Measurements from ENCODE around the gene DRG2.

Gene DRG2

DNA sequence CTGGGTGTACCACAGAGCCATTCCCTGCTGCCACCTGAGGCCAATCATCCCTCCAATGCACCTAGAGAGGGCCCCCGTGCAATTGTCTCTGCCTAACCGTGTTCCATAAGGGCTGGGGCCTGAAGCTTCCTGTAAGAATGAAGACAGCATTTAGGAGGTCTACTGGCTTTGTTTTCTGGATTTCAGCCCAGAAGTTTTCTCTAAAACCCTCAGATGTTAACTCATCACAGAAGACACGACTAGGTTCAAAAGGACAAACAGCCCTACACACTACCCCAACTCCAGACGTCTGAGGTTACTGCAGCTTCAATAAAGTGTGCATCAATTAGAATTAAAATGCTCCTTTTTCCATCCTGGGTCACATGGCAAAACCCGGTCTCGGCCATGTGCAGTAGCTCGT lies 10.8 kb upstream of the DRG2 start:
- DNase-seq, result no peak

DNA sequence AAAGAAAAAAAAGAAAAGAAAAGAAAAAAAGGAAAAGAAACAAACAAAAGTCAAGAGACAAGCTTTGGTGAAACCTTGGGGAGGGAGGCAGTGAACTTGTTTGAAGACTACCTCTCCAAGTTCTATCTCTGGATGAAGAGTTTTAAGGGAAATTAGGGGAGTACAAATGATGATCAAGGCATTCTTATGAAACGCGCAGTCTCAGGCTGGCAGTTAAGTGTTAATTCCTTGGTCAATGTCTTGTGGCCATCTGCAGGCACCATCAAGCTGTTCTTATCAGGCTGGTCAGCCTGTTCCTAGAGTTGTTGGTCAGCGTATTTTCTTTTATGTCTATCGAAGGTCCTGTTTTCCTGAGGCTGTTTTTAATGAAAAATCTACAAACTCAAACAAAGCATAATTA lies 8.2 kb upstream of the DRG2 start:
- DNase-seq, result no peak

DNA sequence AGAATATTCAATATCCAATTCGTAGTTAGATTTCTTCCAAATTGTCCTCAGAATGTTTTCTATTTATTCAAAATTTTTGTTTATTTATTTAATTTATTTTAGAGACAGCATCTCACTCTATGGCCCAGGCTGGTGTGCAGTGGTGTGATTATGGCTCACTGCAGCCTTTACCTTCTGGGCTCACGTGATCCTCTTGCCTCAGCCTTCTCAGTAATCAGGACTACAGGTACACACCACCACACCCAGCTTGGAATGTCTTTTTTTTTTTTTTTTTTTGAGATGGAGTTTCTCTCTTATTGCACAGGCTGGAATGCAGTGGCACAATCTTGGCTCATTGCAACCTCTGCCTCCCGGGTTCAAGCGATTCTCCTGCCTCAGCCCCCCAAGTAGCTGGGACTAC lies 3.5 kb upstream of the DRG2 start:
- no peak for DNase-seq

DNA sequence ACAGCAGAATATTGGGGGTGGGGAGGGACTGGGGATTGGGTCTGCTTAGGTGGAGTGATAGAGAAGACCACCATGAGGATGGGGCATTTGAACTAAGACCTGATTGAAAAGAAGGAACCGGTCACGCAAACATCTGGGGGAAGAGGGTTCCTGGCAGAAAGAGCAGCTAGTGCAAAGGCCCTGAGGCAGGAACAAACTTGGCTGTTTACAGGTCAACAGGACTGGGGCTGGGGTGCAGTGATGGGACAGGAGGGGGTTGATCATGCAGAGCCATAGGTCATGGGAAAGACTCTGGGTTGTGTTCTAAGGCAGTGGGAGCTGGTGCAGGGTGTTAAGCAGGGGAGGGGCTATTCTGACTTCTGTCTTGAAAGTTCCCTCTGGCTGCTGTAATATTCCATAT lies 1.9 kb downstream of the DRG2 start:
- no peak for DNase-seq

DNA sequence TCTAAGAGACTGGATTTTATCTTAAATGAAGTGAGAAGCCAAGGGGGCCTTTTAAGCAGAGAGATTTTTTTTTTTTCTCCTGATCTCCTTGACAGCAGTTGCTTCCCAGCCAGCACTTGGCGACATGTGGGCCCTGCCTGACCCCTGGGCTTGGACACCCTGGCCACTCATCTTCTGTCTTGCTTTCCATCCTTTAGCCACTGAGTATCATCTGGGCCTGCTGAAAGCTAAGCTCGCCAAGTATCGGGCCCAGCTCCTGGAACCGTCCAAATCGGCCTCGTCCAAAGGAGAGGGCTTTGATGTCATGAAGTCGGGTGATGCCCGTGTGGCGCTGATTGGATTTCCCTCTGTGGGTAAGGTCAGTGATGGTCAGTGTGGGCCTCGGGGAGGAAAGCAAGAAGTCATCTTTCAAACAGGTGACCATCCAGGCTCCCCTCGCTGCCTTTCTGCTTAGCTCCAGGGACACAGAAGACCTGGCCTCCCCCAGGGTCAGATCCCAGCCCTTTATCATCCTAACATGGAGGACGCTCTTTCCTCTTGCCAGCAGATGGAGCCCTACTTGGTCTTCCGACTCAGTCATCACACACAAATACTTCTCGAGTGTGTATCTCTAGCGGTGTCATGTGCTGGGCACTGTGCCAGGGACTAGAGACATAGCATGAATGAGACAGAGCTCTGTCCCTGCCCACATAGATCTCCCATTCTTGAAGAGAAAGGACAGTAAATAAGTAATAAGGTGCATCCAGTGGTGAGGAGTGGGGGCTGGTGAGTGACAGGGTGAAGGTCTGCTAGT lies 6.1 kb downstream of the DRG2 start:
- no peak for DNase-seq

DNA sequence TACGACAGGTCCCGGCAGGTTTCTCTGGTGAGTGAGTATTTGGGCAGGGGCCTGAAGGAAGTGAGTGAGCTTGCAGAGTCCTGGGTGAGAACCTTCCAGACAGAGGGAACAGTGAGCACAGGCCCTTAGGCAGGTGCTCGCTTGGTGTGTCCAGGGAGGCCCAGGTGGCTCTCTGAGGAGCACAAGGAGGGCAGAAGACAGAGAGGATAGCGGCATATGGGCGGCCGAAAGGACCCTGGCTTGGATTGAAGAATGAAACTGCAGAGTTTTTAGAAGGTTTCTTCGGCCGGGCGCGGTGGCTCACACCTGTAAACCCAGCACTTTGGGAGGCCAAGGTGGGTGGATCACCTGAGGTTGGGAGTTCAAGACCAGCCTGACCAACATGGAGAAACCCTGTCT lies 6.7 kb downstream of the DRG2 start:
- DNase-seq, result no peak

DNA sequence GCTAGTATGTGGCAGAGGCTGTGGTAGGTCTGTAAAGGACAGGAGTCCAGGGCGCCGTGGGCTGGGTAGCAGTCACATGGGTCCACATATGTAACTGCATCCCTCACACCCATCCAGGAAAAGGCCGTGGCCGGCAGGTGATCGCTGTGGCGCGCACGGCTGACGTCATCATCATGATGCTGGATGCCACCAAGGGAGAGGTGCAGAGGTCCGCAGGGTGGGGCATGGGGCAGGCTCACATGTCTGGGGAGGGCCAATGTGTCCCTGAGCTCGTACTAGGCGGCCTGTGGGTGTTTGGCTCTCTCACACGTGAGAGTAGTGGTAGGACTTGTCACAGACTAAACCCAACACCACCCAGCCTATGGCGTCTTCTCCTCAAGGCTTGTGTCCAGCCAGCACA lies 11.8 kb downstream of the DRG2 start:
- DNase-seq, result no peak

DNA sequence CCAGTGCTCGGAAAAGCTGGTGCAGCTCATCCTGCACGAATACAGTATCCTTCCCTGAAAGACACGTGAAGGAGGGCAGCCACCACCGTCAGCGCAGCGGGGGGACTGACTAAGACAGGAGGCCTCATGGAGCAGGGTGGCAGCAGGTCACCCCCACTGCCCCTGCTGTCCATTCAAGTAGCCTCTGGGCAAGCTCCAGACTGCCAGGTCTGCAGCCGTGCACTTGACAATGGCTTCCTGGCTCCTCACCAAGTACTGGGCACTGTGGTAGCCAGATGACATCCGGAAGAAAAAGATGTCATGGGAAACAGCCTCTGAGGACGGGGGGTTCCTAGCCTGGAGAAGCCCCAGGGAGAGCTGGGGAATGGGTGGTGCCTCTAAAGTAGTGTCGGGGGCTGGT lies 12.9 kb downstream of the DRG2 start:
- DNase-seq, result no peak

DNA sequence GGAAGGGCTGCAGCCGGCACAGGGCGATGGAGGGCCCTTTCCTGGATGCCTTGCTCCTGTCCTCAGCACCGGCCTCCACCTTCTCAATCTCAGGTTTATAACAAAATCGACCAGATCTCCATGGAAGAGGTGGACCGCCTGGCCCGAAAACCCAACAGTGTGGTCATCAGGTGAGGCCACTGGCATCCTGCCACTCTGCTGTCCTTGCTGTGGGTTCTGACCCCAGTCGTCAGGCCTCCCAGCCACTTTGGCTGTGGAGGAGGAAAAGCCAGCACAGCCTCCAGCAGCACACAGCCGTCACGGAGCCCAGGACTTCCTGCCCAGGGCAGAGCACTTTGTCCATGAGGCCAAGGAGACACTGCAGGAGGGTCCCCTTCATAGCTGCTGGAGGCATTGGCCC lies 14.1 kb downstream of the DRG2 start:
- DNase-seq, result no peak

DNA sequence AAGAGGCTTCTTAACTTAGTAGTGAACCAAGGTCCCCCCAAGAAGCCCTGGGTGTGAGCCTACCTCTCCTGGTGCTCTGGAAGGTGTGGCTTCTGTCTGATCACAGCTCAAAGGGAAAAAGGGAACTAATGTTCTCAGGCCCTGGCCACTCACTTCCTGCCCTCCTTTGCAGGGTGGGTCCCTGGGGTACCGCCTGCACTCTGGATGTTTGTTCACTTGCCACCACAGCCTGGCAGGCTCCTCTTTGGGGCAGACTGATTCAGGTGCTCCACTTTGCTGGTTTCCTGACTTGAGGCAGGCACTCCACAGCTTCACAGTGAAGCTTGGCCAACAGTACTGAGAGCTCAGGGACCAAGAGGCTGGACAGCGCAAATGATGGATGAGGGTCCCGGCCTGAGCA lies 14.9 kb downstream of the DRG2 start:
- DNase-seq, result no peak

DNA sequence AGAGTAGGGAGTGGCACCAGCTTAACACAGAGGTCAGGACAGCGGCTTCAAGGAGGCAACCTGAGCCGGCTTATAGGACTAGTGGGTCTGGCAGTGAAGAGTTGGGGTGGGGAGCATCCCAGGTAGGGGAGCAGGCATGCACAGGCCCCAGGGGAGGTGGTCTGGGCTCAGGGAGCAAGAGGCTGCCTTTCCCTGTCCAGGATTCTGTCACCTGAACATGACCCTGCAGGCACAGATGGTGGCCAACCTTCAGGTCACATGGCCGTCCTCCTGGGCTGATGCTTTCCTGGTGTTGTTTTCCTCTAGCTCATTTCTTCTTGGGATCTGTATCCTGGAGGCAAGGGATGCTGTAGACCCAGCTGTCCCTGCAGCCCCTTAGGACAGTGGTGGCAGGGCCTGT lies 17.3 kb downstream of the DRG2 start:
- DNase-seq, result no peak

DNA sequence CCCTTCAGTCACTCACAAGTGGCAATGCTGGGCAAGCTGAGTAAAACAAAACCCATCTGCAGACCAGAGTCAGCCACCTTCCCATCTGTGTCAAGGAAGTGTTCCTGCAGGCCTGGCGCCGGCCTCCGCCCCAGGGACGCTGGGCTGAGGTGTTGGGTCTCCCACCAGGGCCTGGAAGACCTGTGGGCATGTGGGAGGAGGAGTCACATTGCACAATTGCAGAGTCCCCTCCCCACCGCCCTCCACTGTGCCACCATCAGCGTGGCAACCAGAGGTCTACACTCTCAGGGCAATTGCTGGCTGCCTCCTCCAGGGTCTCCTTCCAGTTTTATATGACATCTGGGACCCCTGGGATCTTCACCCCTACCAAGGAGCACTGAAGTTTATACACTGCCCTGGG lies 17.8 kb downstream of the DRG2 start:
- no peak for DNase-seq

DNA sequence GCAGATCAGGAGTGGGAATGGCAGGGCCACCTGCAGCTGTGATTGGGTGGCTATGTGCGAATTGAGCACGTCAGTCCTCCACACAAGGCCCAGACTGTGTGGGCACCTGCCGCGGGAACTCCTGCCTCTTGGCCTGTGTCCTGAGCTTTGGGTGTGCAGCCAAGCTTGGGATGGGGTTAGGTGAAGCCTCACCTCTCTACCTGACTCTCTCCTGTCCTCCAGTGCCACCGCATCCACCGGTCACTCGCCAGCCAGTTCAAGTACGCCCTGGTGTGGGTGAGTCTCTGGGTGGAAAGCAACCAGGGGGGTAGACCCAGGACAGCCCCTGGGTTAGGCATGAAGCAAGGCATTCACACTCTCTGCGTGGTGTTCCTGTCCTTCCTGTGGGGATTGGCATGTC lies 18.5 kb downstream of the DRG2 start:
- no peak for DNase-seq

DNA sequence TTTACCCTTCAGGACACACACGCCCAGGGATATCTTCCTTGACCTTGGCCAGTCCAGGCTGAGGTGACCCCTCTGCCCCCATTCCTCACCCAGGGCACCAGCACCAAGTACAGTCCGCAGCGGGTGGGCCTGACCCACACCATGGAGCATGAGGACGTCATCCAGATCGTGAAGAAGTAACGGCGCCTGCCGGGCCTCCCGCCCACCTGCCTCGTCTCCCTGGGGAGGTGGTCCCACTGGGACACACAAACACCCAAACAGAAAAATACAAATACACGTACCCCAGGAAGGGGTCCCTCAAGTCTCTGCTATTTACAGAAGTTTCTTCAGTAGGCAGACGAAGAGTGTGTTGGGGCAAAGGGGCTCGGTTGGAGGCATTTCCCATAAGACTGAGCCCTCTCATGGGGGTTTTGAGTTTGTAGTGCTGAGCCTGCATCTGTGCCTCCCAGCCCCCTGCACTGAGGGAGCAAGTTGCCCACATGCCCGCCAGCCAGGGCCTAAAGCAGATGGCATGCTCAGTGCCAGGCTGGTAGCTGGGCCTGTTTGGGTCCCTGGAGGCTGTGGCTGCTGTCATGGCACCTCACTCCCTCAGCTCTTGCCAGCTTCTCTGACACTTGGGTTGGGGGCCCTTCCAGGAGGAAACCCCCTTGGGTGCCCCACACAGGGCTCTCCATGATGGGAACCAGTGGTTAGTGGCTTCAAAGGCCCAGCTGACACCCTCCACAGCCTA lies 19.5 kb downstream of the DRG2 start:
- no peak for DNase-seq

DNA sequence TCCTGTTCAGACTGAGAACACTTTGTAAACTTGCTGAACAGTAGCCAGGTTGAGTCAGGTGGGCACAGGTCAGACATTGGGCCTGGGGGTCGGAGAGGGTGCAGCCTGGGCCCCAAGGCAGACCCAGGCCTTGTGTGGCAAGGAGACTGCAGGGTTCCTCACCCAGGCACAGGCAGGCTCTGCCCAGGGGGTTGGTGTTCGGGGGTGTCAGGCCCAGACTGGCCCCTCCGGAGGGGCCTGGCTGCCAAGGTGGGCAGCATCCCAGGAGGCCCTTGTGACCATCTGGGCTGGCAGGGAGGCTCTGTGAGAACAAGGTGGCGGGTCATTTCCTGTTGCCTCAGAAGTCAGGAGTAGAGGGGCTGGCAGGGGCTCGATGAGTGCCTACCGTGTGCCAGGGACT lies 20.2 kb downstream of the DRG2 start:
- DNase-seq, result no peak

DNA sequence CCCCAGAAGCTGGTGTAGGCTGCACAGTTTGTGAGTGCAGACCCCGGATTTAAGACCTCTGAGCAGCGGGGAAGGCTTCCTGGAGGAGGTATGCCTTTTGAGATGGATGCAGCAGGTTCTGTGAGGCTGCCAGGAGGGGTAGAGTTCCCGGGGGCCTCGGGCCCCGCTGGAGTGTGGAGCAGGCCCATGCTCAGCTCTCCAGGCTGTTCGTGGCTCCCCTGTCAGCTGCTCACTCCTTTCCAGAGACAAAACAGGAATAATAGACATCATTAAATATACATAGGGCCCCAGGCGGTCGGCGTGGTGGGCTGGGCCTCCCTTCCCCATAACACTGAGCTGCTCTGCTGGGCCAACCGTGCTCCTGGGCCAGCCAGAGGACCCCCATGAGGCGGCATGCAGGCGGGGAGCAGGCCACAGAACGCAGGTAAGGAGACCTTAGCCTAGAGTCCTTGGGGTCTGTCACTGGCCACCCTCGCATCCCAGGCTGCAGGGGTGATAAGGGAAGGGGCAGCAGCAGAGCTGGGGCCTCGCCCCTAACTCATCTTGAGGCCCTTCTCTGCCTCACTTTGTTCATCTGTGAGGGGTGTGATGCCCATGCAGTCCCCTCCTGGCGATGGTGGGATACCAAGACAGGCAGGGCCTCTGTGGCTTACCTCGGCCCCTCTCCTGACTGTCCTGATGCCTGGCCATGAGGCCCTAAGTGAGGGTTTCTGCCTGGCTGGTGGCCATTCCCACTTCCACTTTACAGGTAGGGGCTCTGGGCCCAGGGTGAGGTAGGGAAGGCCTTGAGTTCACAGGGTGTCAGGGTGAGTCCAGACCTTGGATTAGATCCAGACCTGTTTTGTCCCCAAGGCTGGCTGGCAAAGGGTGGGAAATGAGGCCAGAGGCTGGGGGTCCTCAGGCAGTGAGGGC lies 20.9 kb downstream of the DRG2 start, which contains the start of gene MYO15A:
Gene MYO15A (plus strand): TSS at position 356 of the 912 bp plus-strand sequence. CDS start 10,045 bp downstream, outside the sequence.
- no peak for DNase-seq

DNA sequence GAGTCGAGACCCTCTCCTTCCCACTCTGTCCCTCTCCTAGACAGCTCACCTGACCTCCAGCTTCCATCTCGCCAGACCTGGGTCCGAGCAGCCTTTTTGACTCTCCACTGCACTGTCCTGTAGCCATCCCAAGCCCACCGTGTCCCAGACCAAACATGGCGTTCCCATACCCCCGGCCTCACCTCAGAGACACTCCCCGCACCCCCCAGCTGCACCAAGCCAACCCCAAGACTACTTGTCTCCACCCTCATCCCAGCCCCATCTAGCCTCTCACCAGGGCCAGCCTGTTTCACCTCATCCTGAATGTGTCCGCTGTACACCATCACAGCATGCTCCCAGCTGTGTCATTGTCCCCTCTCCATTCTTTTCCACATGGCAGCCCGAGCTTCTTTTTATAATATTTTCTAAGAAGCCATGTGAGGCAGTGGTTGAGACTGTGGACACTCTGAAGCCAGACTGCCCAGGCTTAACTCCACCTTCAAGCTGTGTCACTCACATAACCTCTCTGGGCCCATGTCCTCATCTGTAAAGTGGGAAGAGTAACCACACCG lies 22.3 kb downstream of the DRG2 start:
- no peak for DNase-seq

DNA sequence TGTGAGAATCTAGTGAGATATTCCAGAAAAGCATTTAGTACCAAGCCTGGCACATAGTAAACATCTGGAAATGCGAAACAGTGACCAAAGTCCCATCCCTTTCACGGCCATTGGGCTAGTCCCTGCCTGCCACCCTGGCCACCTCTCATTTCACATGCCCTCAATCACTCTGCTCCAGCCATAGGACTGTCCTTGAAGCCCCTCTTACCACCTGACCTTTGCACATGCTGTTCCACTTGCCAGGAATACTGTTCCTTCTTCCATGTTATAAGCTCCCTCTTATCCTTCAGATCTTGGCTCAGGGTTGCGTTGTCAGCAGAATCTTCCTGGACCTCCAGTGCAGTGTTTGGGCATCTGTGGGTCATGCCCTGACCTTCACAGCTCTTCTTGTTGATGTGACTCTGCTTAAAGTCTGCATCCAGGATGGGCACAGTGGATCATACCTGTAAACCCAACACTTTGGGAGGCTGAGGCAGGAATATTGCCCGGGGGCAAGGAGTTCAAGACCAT lies 22.9 kb downstream of the DRG2 start:
- no peak for DNase-seq

DNA sequence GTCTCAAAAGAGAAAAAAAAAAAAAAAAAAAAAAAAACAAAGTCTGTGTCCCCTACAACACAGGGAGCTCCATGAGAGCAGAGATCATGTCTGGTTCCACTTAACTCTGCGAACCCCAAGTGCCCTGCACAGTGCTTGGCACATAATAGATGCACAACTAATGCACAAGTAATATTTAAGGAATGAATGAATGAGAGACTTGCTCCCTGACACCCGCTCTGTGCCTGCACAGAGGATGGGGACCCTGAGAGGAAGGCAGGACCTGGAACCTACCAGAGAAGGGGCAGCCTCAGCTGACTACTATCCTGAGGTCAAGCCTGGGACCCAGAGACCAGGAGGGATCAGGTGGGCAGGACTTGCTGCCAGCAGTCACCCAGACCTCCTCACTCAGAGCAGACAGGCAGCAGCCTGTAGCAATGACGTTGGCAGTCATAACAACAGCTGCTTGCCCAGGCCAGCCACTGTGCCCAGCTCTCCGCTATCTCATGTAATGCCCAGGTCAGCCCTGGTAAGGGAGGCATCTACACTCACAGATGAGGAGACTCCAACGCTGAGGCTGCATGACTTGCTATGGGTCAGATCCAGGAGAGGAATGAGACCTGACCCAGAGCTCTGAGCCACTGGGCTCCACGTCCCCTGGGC lies 23.7 kb downstream of the DRG2 start:
- DNase-seq, result no peak

DNA sequence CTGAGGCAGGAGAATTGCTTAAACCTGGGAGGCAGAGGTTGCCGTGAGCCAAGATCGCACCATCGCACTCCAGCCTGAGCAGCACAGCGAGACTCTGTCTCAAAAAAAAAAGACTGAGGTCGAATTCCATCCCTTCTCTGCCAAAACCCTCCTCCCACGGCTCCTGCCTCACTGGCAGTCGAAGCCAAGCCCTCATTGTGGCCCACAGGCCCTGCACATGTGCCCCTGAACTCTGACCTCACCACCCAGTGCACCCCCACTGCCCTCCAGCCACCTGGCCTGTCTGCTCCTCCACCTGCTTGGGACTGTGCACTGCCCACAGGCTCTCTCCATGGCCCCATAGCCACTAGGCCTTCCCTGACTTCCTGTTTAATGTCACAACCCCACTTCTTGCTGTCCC lies 27.8 kb downstream of the DRG2 start:
- no peak for DNase-seq

DNA sequence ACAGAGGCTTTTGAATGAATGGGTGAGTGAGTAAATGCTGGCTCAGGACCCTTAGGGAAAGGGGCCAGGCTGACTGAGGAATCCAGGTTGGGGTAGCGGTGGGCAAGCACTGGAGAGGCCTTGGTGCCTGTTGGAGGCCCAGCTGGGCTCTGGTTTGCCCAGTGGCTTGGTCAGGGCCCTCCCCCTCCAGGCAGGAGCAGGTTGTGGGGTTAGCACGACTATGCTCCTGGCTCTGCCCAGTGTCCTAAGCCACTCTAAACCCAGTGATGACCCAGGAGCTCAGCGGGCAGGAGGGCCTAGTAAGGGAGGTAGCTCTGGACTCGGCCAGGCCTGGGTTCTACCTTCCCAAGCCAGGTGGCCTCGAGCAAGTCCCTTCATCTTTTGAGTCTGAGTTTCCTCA lies 28.3 kb downstream of the DRG2 start:
- no peak for DNase-seq

DNA sequence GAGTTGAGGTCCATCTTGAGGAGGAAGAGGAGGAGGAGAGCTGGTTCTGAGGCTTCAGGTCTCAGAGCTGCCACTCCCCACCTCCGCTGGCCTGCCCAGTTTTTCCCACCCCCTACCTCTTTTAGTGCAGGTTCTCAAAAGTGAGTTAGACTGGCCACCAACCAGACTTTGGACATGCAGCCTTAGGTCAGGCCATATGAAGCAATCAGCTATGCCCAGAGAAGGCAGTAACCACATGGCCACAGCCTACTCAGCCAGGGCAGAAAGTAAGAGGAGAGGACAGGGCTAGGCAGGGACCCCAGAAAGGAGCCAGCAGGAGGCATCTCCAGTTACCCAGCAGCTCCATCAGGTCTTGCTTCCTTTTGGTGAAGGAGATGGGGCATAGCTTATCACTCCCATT lies 29.8 kb downstream of the DRG2 start:
- DNase-seq, result no peak

Measured in activated CD4-positive, alpha-beta T cell treated with anti-CD3 and anti-CD28 coated beads, Interleukin-2, amount 50 U/mL, for 4 hours (primary cell).